ENCODE data around the gene OR9Q1. TPM values are rescaled to one million over a fixed set of nuclear protein-coding genes. Genes with fewer than 3 reads are reported as not detected.

OR9Q1 gene, protein sequence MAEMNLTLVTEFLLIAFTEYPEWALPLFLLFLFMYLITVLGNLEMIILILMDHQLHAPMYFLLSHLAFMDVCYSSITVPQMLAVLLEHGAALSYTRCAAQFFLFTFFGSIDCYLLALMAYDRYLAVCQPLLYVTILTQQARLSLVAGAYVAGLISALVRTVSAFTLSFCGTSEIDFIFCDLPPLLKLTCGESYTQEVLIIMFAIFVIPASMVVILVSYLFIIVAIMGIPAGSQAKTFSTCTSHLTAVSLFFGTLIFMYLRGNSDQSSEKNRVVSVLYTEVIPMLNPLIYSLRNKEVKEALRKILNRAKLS
- not detected in 2 replicates for polyA plus RNA-seq (2011; rRNA removed)
- not detected in 2 replicates for polyA minus RNA-seq (2011; rRNA and poly(A)+ RNA removed)

DNA sequence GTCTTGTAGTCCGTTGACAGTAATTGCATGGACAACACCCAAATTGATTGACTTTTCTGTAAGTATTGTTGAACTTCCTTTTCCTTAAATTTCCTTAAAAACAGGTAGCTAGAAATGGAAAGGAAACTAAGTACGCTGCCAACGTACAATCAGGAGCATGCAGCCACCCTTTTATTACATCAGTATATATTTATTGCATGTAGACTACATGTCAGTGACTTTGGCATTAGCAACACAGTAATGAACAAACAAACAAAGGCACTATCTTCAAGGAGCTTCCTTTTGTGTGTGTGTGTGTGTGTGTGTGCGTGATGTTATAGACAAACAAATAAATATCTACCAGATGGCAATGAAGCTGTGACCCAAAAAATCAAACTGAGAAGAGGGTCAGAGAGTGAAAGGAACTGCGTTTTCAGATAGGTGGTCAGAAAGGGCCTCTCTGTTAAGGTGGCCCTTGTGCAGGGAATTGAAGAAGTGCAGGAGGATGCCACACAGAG, at the start of gene OR9Q1:
Gene OR9Q1, plus strand, starts transcription at position 447 of the 497 bp plus-strand sequence. CDS start 155,564 bp downstream, outside the sequence.
- POLR2A ChIA-PET = interaction anchor here (0.7 kb wide), 1 partner anchor 99 kb away, joined by 3 read pairs; no protein-coding TSS in a partner anchor
- H3K9me3 ChIP-seq (ENCODE audit: control insufficient read depth, insufficient read depth, low read length) = no peaks in the 10 kb centered on the region; the same call in 1 of the 2 replicates
- CTCF ChIA-PET = interaction anchor here (0.6 to 1.6 kb wide), 4 partner anchors 36 to 501 kb away, joined by 3 to 4 read pairs (median 4); no protein-coding TSS in a partner anchor
- H3K4me3 ChIP-seq (ENCODE audit: low read depth, low read length) = no peak within 1 kb of the TSS
- no peaks in the 10 kb centered on the region for H3K27me3 ChIP-seq (ENCODE audit: control insufficient read depth, insufficient read depth, low read length)
- H3K27ac ChIP-seq (ENCODE audit: low read depth, low read length) = peak within 1 kb of the TSS; percentile 31
- no peak for DNase-seq (ENCODE audit: low read depth, low spot score)
- TF ChIP-seq, protein P1, sequence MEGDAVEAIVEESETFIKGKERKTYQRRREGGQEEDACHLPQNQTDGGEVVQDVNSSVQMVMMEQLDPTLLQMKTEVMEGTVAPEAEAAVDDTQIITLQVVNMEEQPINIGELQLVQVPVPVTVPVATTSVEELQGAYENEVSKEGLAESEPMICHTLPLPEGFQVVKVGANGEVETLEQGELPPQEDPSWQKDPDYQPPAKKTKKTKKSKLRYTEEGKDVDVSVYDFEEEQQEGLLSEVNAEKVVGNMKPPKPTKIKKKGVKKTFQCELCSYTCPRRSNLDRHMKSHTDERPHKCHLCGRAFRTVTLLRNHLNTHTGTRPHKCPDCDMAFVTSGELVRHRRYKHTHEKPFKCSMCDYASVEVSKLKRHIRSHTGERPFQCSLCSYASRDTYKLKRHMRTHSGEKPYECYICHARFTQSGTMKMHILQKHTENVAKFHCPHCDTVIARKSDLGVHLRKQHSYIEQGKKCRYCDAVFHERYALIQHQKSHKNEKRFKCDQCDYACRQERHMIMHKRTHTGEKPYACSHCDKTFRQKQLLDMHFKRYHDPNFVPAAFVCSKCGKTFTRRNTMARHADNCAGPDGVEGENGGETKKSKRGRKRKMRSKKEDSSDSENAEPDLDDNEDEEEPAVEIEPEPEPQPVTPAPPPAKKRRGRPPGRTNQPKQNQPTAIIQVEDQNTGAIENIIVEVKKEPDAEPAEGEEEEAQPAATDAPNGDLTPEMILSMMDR (IDR thresholded peaks at IDR 0.05; ENCODE audit: low read depth, low read length) = no peak

DNA sequence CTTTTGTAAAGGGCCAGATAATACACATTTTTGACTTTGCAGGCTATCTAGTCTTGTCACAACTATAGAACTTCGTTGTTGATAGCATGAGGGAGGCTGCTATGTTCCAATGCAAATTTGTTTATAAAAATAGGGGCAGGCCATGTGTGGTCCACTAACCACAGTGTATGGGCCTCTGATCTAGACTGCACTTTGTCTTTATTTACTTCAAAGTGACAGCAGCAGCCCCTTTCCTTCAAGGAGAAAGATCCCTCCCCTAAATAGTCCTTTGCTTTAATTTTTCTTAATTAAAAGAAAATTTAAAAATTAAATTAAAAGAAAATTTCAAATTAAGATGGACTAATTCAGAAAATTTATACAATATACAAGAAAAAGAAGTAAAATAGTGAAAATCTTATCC, 49.5 kb upstream of the OR9Q1 start:
- POLR2A ChIA-PET = no interaction called here

DNA sequence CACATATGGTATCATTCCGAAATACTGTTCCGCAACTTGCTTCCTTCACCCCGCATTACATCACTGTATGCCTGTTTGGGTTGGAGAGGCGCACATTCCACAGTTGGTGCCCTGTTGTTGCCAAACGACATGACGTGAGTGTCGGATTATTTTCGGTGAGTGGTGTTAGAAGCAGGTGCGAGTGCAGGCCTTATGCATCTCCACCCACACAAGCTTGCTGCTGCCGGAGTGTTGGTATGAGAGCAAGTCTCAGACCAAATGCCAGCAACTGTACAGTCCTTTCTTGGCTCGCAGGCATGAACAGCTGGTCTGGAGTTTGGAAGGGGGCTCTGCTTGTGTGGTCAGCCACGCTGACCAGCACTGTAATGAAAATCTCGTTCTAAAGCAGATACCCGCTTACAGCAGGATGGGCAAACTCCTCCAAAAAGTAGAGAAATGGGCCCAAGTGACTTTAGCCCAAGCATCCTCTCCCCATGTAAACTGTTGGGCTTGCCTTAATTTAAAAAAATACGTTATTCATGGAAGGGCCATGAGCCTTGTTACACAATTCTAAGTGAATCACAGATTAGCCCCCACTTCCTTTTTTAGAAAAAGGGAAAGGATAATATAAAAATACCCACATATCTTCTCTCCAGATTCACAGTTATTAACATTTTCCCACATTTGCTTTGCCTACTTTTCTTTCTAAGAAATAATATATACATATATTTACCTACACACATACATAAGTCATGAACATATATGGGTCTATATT, 48.7 kb upstream of the OR9Q1 start:
- no peak for DNase-seq (ENCODE audit: low read depth, low spot score)
- ChIA-PET POLR2A (no interaction called here), CTCF (no interaction called here)
- no peaks in the 10 kb centered on the region for H3K9me3 ChIP-seq (ENCODE audit: control insufficient read depth, insufficient read depth, low read length)
- no peak overlapping the region for H3K4me3 ChIP-seq (ENCODE audit: low read depth, low read length)
- H3K27ac ChIP-seq (ENCODE audit: low read depth, low read length) = no peak overlapping the region
- H3K27me3 ChIP-seq (ENCODE audit: control insufficient read depth, insufficient read depth, low read length) = no peaks in the 10 kb centered on the region
- TF ChIP-seq, protein P1 (IDR thresholded peaks at IDR 0.05; ENCODE audit: low read depth, low read length) = no peak

More for the DNA sequence above, 49.5 kb upstream of the OR9Q1 start:
- CTCF ChIA-PET = no interaction called here
- TF ChIP-seq, protein P1 (IDR thresholded peaks at IDR 0.05; ENCODE audit: low read depth, low read length) = no peak
- H3K9me3 ChIP-seq (ENCODE audit: control insufficient read depth, insufficient read depth, low read length) = no peaks in the 10 kb centered on the region
- H3K27me3 ChIP-seq (ENCODE audit: control insufficient read depth, insufficient read depth, low read length) = no peaks in the 10 kb centered on the region
- no peak overlapping the region for H3K27ac ChIP-seq (ENCODE audit: low read depth, low read length)
- DNase-seq (ENCODE audit: low read depth, low spot score) = no peak
- H3K4me3 ChIP-seq (ENCODE audit: low read depth, low read length) = no peak overlapping the region

DNA sequence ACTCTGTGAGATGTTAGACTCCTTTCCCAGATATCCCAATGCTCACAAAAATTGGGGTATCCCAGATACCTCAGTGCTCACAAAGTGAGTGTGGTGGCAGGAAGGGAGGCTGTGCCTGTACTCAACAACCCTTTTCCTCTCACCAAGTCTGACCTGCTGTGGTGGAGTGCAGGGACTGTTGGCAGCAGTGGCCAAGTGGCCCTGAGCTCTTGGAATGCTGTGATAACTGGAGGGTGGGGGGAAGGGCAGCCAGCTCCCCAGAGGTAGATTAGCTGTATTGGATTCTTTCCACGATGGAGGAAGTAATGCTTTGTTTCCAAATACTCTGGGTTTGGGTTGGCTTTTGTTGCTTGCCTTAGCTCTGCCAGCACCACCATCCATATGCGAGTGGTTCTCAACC, 46.0 kb upstream of the OR9Q1 start:
- ChIA-PET CTCF (interaction anchor here (0.6 kb wide), 1 partner anchor 545 kb away, joined by 6 read pairs; no protein-coding TSS in a partner anchor), POLR2A (interaction anchor here (0.6 kb wide), 1 partner anchor 198 kb away, joined by 3 read pairs; no protein-coding TSS in a partner anchor)
- TF ChIP-seq, protein P1 (IDR thresholded peaks at IDR 0.05; ENCODE audit: low read depth, low read length) = no peak
- Histone ChIP-seq H3K27ac (ENCODE audit: low read depth, low read length) (no peak overlapping the region), H3K9me3 (ENCODE audit: control insufficient read depth, insufficient read depth, low read length) (no peaks in the 10 kb centered on the region), H3K27me3 (ENCODE audit: control insufficient read depth, insufficient read depth, low read length) (no peaks in the 10 kb centered on the region), H3K4me3 (ENCODE audit: low read depth, low read length) (no peak overlapping the region)
- DNase-seq (ENCODE audit: low read depth, low spot score) = no peak

Measured in AG04450 (cell line).